HepG2 (cell line): Measurements from ENCODE around the gene SFTPB. TPM values are rescaled to one million over a fixed set of nuclear protein-coding genes. Genes with fewer than 3 reads are reported as not detected.

ENCODE experiments used
- ATAC-seq: fragments of 200-7000 bp; cut with Tn5 transposase; 3 replicates; pipeline ENCODE4 v1.9.1; 2020; ENCODE audit warnings: mild to moderate bottlenecking, moderate library complexity
- BruUV-seq: library from RNA; stranded (reverse); fragments of 400-500 nt; replicated peaks from 2 replicates; lab custom pipeline; 2021; lab: Mats Ljungman, UMichigan
- CTCF ChIA-PET: fragments of 300-600 bp; formaldehyde crosslinking; extraction: SDS; loops from one replicate; lab custom pipeline; 2021; ENCODE audit warnings: low total read pairs, inconsistent platforms, low intra/inter-chr PET ratio; lab: Yijun Ruan, JAX
- POLR2A ChIA-PET: fragments of 350-600 bp; sonication (Branson Sonifier 250); formaldehyde crosslinking; loops from one replicate; lab custom pipeline; 2020; ENCODE audit warnings: antibody characterized with exemption, inconsistent platforms; lab: Yijun Ruan, JAX
- DNase-seq: peaks from one replicate; pipeline ENCODE4 v3.0.0-alpha.2; 2015; ENCODE audit warnings: low spot score
- FAIRE-seq: peaks from 3 replicates; lab custom pipeline; 2011; peaks lifted over from hg19 to GRCh38; lab: Jason Lieb, UNC
- H2AFZ ChIP-seq: one replicate; pipeline ENCODE4 v1.6.1; 2011; ENCODE audit warnings: low read length, inconsistent platforms
- H3K27ac ChIP-seq: fragments of 300-600 bp; 3 replicates; pipeline ENCODE4 v1.8.0; 2011; ENCODE audit warnings: mixed run types, mild to moderate bottlenecking, mixed read lengths, low read length, inconsistent platforms; ENCODE audit not compliant: insufficient read depth; ENCODE audit errors: extremely low read length
- H3K27me3 ChIP-seq, 2 experiments: fragments of 200-600 bp in 1 of 2; 2 replicates in 1 of 2; 3 replicates in 1 of 2; pipeline versions ENCODE4 v1.6.0 to v1.8.0; 2011; ENCODE audit warnings: low read length in 2 of 2, mild to moderate bottlenecking in 2 of 2, moderate library complexity in 2 of 2, inconsistent platforms in 1 of 2; ENCODE audit not compliant: insufficient read depth in 2 of 2, control insufficient read depth in 1 of 2
- H3K36me3 ChIP-seq, 2 experiments: fragments of 200-600 bp in 1 of 2; replicated peaks in 1 of 2; 2 replicates in 1 of 2; 3 replicates in 1 of 2; pipeline versions ENCODE4 v1.5.1 to v1.8.0; 2011; ENCODE audit warnings: low read length in 2 of 2, inconsistent platforms in 1 of 2; ENCODE audit not compliant: insufficient read depth in 2 of 2, control insufficient read depth in 1 of 2
- H3K4me1 ChIP-seq: 2 replicates; pipeline ENCODE4 v1.5.1; 2012; ENCODE audit warnings: low read length, inconsistent platforms; ENCODE audit not compliant: insufficient read depth
- H3K4me2 ChIP-seq: 2 replicates; pipeline ENCODE4 v1.6.0; 2011; ENCODE audit warnings: low read depth, low read length, inconsistent platforms
- H3K4me3 ChIP-seq, 3 experiments: fragments of 200-600 bp in 1 of 3; sonication (generic), shearing (Covaris generic) in 1 of 3; replicated peaks in 1 of 3; 2 replicates each; pipeline ENCODE4 v1.5.1; 2011 to 2016; ENCODE audit warnings: low read length in 3 of 3, inconsistent platforms in 2 of 3, low read depth in 2 of 3, mild to moderate bottlenecking in 2 of 3, control low read depth in 1 of 3, mixed read lengths in 1 of 3; ENCODE audit not compliant: insufficient read depth in 1 of 3
- H3K79me2 ChIP-seq: one replicate; pipeline ENCODE4 v1.6.1; 2011; ENCODE audit warnings: low read length, inconsistent platforms; ENCODE audit not compliant: insufficient read depth
- H3K9ac ChIP-seq: 2 replicates; pipeline ENCODE4 v1.6.0; 2011; ENCODE audit warnings: mild to moderate bottlenecking, low read depth, low read length, inconsistent platforms; ENCODE audit not compliant: insufficient read depth
- H3K9me3 ChIP-seq: 2 replicates; pipeline ENCODE4 v1.5.1; 2012; ENCODE audit warnings: mild to moderate bottlenecking, low read length
- H4K20me1 ChIP-seq: 2 replicates; pipeline ENCODE4 v1.6.0; 2011; ENCODE audit warnings: inconsistent platforms, mild to moderate bottlenecking, low read length, moderate library complexity; ENCODE audit not compliant: insufficient read depth
- FOXA3 ChIP-seq: IDR thresholded peaks from 2 replicates; pipeline ENCODE4 v1.6.1; 2016; ENCODE audit warnings: missing genetic modification reagents, missing compliant biosample characterization
- GFI1 ChIP-seq: sonication (generic); formaldehyde crosslinking; IDR thresholded peaks from 2 replicates; pipeline ENCODE4 v1.5.0; 2020; ENCODE audit warnings: missing genetic modification reagents, mild to moderate bottlenecking, borderline replicate concordance
- HMGXB4 ChIP-seq, 2 experiments: sonication (generic) in 1 of 2; formaldehyde crosslinking in 1 of 2; IDR thresholded peaks; 2 replicates each; pipeline versions ENCODE4 v1.4.0 to v1.6.1; 2018 to 2020; ENCODE audit warnings: missing genetic modification reagents in 2 of 2, borderline replicate concordance in 1 of 2, low read depth in 1 of 2, mild to moderate bottlenecking in 1 of 2, missing biosample characterization in 1 of 2
- TEAD2 ChIP-seq: sonication (generic); formaldehyde crosslinking; IDR thresholded peaks from 2 replicates; pipeline ENCODE4 v1.9.0; 2021; ENCODE audit warnings: missing genetic modification reagents
- ZFP36 ChIP-seq: fragments of 150-350 bp; IDR thresholded peaks from 2 replicates; pipeline ENCODE4 v1.6.1; 2018; ENCODE audit warnings: borderline replicate concordance, low read length, low read depth; ENCODE audit not compliant: partially characterized antibody
- ZFP82 ChIP-seq: sonication (generic); formaldehyde crosslinking; IDR thresholded peaks from 2 replicates; pipeline ENCODE4 v1.5.1; 2020; ENCODE audit warnings: mild to moderate bottlenecking, missing genetic modification reagents, borderline replicate concordance
- ZFX ChIP-seq: sonication (generic); formaldehyde crosslinking; IDR thresholded peaks from 2 replicates; pipeline ENCODE4 v1.4.0; 2020; ENCODE audit warnings: mild to moderate bottlenecking, low read depth, missing genetic modification reagents, moderate library complexity
- ZFY ChIP-seq: sonication (generic); formaldehyde crosslinking; IDR thresholded peaks from 2 replicates; pipeline ENCODE4 v1.4.0; 2020; ENCODE audit warnings: missing genetic modification reagents
- ZNF550 ChIP-seq: sonication (generic); formaldehyde crosslinking; IDR thresholded peaks from 2 replicates; pipeline ENCODE4 v1.4.0; 2020; ENCODE audit warnings: mild to moderate bottlenecking, missing genetic modification reagents, borderline replicate concordance
- ZNF558 ChIP-seq: sonication (generic); formaldehyde crosslinking; IDR thresholded peaks from 2 replicates; pipeline ENCODE4 v1.9.0; 2022; ENCODE audit warnings: mild to moderate bottlenecking, missing genetic modification reagents, borderline replicate concordance
- ZNF576 ChIP-seq: sonication (generic); formaldehyde crosslinking; IDR thresholded peaks from 2 replicates; pipeline ENCODE4 v1.4.0; 2020; ENCODE audit warnings: mild to moderate bottlenecking, missing genetic modification reagents
- WGBS: methylation state at CpG from one replicate; pipeline ENCODE4 v1.1.6; 2017; ENCODE audit warnings: low lambda C conversion rate; 5-methylcytosine and 5-hydroxymethylcytosine counted together
- in situ Hi-C: cut with HindIII; loops from 2 replicates; pipeline ENCODE4 v1.10.0; 2017; ENCODE audit warnings: low pct_unique_long_range_greater_than_20kb; ENCODE audit not compliant: extremely low pct_ligation_motif_present
- intact Hi-C: fragments of 100-400 bp; cut with micrococcal nuclease; formaldehyde crosslinking; loops from one replicate; pipeline ENCODE4 v1.10.0; 2022; ENCODE audit not compliant: unreplicated experiment
- polyA plus RNA-seq, 8 experiments: library from polyadenylated mRNA; depleted of rRNA in 3 of 8; stranded (reverse) in 7 of 8; unstranded in 1 of 8; fragments of >200 nt; fragmentation: Illumina TruSeq in 4 of 8; extraction: Trizol in 4 of 8; gene quantifications; 2 replicates each; pipeline versions ENCODE4 v1.2.1 to v1.2.3, GENCODE V29; 2011 to 2016; ENCODE audit warnings: low read depth in 4 of 8, missing spikeins in 1 of 8, mixed read lengths in 1 of 8; ENCODE audit not compliant: insufficient read depth in 1 of 8
- total RNA-seq, 5 experiments: library from RNA; depleted of rRNA; stranded (reverse); fragments of >200 nt; fragmentation: Illumina TruSeq; extraction: Trizol; gene quantifications; 2 replicates each; pipeline ENCODE4 v1.2.3, GENCODE V29; 2016; ENCODE audit warnings: low read depth in 1 of 5
- TF ChIP-seq, protein P1 (sequence below): sonication (generic); formaldehyde crosslinking; IDR thresholded peaks from 2 replicates; pipeline ENCODE4 v1.4.0; 2020; ENCODE audit warnings: missing genetic modification reagents

Gene SFTPB
- total and polyA plus RNA-seq, 2 of the 13 experiments (the other 11 are each of a cell fraction or from before 2014, with no cell fraction given), result not detected

- ChIA-PET POLR2A (interaction anchor here (0.7 to 25.9 kb wide), 14 partner anchors 9 to 287 kb away, joined by 3 to 795 read pairs (median 4); partner anchors contain the start of genes ELMOD3, GGCX, MAT2A and RETSAT), CTCF (no interaction called here)
- FAIRE-seq (peak; percentile 46), ATAC-seq (peak; percentile 85), DNase-seq (peak; percentile 86)
- peaks cover 6% of the 10 kb centered on the region; the same call in 1 of the 2 replicates for H4K20me1 ChIP-seq
- H3K4me3 ChIP-seq, result peak within 1 kb of the TSS; percentile 92 to 100 (median 95)
- H3K9ac ChIP-seq, result peak within 1 kb of the TSS; percentile 93
- H3K4me2 ChIP-seq, result peak within 1 kb of the TSS; percentile 82
- 14% methylated on average over 65 of the region's 73 CpGs for WGBS
- H2AFZ ChIP-seq, result peak within 1 kb of the TSS; percentile 49
- peaks cover 20% of the 10 kb centered on the region for H3K79me2 ChIP-seq
- intact Hi-C loops (loop anchor here (5.0 kb wide), 1 partner anchor 190 kb away; no protein-coding TSS in a partner anchor), in situ Hi-C loops (no loop called here)
- H3K4me1 ChIP-seq, result peaks cover 69% of the 10 kb centered on the region
- H3K9me3 ChIP-seq, result no peaks in the 10 kb centered on the region
- TSS peak; percentile 50 for BruUV-seq
- peaks cover 9 to 23% of the 10 kb centered on the region in 2 experiments for H3K36me3 ChIP-seq
- no peaks in the 10 kb centered on the region; a peak in 1 of 5 replicates for H3K27me3 ChIP-seq
- peak within 1 kb of the TSS; percentile 58 for H3K27ac ChIP-seq
- peak; percentile 96 for TF ChIP-seq ZFX (CRISPR knock-in tag)
- peak; percentile 40 for TF ChIP-seq FOXA3 (CRISPR knock-in tag)
- TF ChIP-seq ZNF576, result 0 out of 2 replicates have a peak, but pooled peaks have one; percentile 80
- TF ChIP-seq ZFY (CRISPR knock-in tag), result peak; percentile 91
- peak; percentile 84 to 89; a peak in 2 of 4 replicates for TF ChIP-seq HMGXB4 (CRISPR knock-in tag; IDR thresholded peaks at IDR 0.05; ENCODE audit: borderline replicate concordance in 1 of 2, low read depth in 1 of 2)
- TF ChIP-seq ZNF550 (CRISPR knock-in tag), result no peak
- no peak for TF ChIP-seq ZFP36
- no peak for TF ChIP-seq TEAD2 (CRISPR knock-in tag)
- TF ChIP-seq, protein P1, sequence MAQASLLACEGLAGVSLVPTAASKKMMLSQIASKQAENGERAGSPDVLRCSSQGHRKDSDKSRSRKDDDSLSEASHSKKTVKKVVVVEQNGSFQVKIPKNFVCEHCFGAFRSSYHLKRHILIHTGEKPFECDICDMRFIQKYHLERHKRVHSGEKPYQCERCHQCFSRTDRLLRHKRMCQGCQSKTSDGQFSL, result no peak
- peak; percentile 75; the same call in 1 of the 2 replicates for TF ChIP-seq ZNF558 (CRISPR knock-in tag)
- TF ChIP-seq GFI1, result no peak
- peak; percentile 38; the same call in 1 of the 2 replicates for TF ChIP-seq ZFP82 (CRISPR knock-in tag)
These were observed 56.1 kb downstream of the SFTPB start, which contains the start of gene C2orf68 for GRCh38 chr2:85611705-85612587. TSS of gene C2orf68 (minus strand) at chr2:85612066. CDS start at chr2:85611984, 82 bp downstream.
